ENCODE measurements around the gene ARHGEF12.
A peak's percentile ranks its signal among the peaks of the same experiment; 100 is the strongest.

ARHGEF12 gene

GRCh38 chr11:120410622-120411380 lies 74.6 kb downstream of the ARHGEF12 start:
- DNase-seq (ENCODE audit: low read depth in 2 of 3, low spot score in 1 of 3), result no peak

- no peak for DNase-seq (ENCODE audit: low read depth in 2 of 3, low spot score in 1 of 3)
Observed at GRCh38 chr11:120413480-120413879, 77.3 kb downstream of the ARHGEF12 start.

- no peak for DNase-seq (ENCODE audit: low read depth in 2 of 3, low spot score in 1 of 3)
Observed at GRCh38 chr11:120420572-120420971, 84.4 kb downstream of the ARHGEF12 start.

GRCh38 chr11:120424185-120424969 lies 88.2 kb downstream of the ARHGEF12 start:
- DNase-seq (ENCODE audit: low read depth in 2 of 3, low spot score in 1 of 3), result no peak

GRCh38 chr11:120424970-120425332 lies 88.7 kb downstream of the ARHGEF12 start:
- DNase-seq (ENCODE audit: low read depth in 2 of 3, low spot score in 1 of 3), result no peak

- DNase-seq (ENCODE audit: low read depth in 2 of 3, low spot score in 1 of 3), result no peak
Observed at GRCh38 chr11:120425527-120425926, 89.3 kb downstream of the ARHGEF12 start.

GRCh38 chr11:120430146-120430545 lies 93.9 kb downstream of the ARHGEF12 start:
- DNase-seq (ENCODE audit: low read depth in 2 of 3, low spot score in 1 of 3), result no peak

GRCh38 chr11:120431633-120432032 lies 95.4 kb downstream of the ARHGEF12 start:
- DNase-seq (ENCODE audit: low read depth in 2 of 3, low spot score in 1 of 3), result no peak

GRCh38 chr11:120432056-120433018 lies 96.1 kb downstream of the ARHGEF12 start:
- DNase-seq (ENCODE audit: low read depth in 2 of 3, low spot score in 1 of 3), result peak in 1 of 3 donors; percentile 40

GRCh38 chr11:120441592-120441991 lies 105.4 kb downstream of the ARHGEF12 start:
- DNase-seq (ENCODE audit: low read depth in 2 of 3, low spot score in 1 of 3), result no peak

GRCh38 chr11:120442031-120442430 lies 105.8 kb downstream of the ARHGEF12 start:
- DNase-seq (ENCODE audit: low read depth in 2 of 3, low spot score in 1 of 3), result no peak

- no peak for DNase-seq (ENCODE audit: low read depth in 2 of 3, low spot score in 1 of 3)
Observed at GRCh38 chr11:120446802-120447201, 110.6 kb downstream of the ARHGEF12 start.

- no peak for DNase-seq (ENCODE audit: low read depth in 2 of 3, low spot score in 1 of 3)
Observed at GRCh38 chr11:120448240-120448639, 112.0 kb downstream of the ARHGEF12 start.

- DNase-seq (ENCODE audit: low read depth in 2 of 3, low spot score in 1 of 3), result no peak
Observed at GRCh38 chr11:120455487-120455886, 119.3 kb downstream of the ARHGEF12 start.

GRCh38 chr11:120457996-120458395 lies 121.8 kb downstream of the ARHGEF12 start:
- no peak for DNase-seq (ENCODE audit: low read depth in 2 of 3, low spot score in 1 of 3)

- DNase-seq (ENCODE audit: low read depth in 2 of 3, low spot score in 1 of 3), result no peak
Observed at GRCh38 chr11:120462825-120463224, 126.6 kb downstream of the ARHGEF12 start.

GRCh38 chr11:120465921-120466534 lies 129.8 kb downstream of the ARHGEF12 start:
- DNase-seq (ENCODE audit: low read depth in 2 of 3, low spot score in 1 of 3), result no peak

- no peak for DNase-seq (ENCODE audit: low read depth in 2 of 3, low spot score in 1 of 3)
Observed at GRCh38 chr11:120467627-120468026, 131.4 kb downstream of the ARHGEF12 start.

- DNase-seq (ENCODE audit: low read depth in 2 of 3, low spot score in 1 of 3), result no peak
Observed at GRCh38 chr11:120471131-120471530, 134.9 kb downstream of the ARHGEF12 start.

- DNase-seq (ENCODE audit: low read depth in 2 of 3, low spot score in 1 of 3), result no peak
Observed at GRCh38 chr11:120471994-120472393, 135.8 kb downstream of the ARHGEF12 start.

- no peak for DNase-seq (ENCODE audit: low read depth in 2 of 3, low spot score in 1 of 3)
Observed at GRCh38 chr11:120473503-120473902, 137.3 kb downstream of the ARHGEF12 start.

All from stimulated activated CD4-positive, alpha-beta T cell treated with anti-CD3 and anti-CD28 coated beads, Interleukin-12 subunit alpha, Interleukin-12 subunit beta, amount 100 ng/mL, for 48 hours (primary cell).